Measurements from ENCODE around the gene GPC5.

Gene GPC5

DNA sequence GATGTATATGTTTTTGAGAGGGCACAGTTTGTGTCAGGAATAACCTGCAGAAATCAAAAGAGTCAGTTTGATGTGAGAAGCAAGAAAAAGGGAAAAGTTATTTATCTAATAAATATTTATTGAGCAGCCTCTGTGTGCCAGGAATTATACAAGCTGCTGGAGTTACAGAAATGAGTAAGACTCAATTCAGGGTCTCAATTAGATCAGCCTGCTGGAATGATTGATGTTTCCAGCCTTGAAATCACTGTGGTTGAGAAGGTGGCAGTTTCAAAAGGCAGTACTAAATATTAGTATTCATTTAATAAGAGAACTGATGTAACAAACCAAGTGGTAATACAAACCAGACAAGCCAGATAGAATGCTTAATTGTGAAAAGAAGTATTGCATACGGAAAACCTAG, 1045.8 kb downstream of the GPC5 start:
- TF ChIP-seq SIN3A (IDR thresholded peaks at IDR 0.05; ENCODE audit: borderline replicate concordance, insufficient read depth, low read length): no peak
- TF ChIP-seq FOXP2 (optimal IDR thresholded peaks at IDR 0.05; ENCODE audit: borderline replicate concordance, extremely low read depth, extremely low read length, insufficient read depth): no peak
- TF ChIP-seq, protein P1, sequence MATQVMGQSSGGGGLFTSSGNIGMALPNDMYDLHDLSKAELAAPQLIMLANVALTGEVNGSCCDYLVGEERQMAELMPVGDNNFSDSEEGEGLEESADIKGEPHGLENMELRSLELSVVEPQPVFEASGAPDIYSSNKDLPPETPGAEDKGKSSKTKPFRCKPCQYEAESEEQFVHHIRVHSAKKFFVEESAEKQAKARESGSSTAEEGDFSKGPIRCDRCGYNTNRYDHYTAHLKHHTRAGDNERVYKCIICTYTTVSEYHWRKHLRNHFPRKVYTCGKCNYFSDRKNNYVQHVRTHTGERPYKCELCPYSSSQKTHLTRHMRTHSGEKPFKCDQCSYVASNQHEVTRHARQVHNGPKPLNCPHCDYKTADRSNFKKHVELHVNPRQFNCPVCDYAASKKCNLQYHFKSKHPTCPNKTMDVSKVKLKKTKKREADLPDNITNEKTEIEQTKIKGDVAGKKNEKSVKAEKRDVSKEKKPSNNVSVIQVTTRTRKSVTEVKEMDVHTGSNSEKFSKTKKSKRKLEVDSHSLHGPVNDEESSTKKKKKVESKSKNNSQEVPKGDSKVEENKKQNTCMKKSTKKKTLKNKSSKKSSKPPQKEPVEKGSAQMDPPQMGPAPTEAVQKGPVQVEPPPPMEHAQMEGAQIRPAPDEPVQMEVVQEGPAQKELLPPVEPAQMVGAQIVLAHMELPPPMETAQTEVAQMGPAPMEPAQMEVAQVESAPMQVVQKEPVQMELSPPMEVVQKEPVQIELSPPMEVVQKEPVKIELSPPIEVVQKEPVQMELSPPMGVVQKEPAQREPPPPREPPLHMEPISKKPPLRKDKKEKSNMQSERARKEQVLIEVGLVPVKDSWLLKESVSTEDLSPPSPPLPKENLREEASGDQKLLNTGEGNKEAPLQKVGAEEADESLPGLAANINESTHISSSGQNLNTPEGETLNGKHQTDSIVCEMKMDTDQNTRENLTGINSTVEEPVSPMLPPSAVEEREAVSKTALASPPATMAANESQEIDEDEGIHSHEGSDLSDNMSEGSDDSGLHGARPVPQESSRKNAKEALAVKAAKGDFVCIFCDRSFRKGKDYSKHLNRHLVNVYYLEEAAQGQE (IDR thresholded peaks at IDR 0.05; ENCODE audit: insufficient read depth in 1 of 2, low read depth in 2 of 2, low read length in 2 of 2): no peak

DNA sequence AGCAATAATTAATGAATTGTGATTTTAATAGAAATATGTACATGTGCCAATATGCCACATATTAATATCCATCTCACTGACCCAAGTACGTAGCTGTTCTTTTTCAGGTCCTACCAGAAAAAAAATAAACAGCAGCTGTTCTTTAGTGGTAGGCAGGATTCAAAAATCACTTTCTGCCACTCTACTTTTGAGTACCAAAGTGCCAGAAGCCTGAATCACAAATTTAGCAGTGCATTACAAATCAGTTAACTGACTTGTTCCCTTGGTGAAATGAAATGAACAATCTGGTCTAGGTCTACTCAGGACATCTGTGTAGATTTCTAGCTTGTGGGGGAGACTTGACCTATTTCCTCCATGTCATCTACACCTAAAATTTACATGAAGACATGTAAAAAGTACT, 1052.6 kb downstream of the GPC5 start:
- no peak for TF ChIP-seq POLR2AphosphoS5 (IDR thresholded peaks at IDR 0.05; ENCODE audit: low read depth, low read length)
- TF ChIP-seq, protein P1 (IDR thresholded peaks at IDR 0.05; ENCODE audit: insufficient read depth in 1 of 2, low read depth in 2 of 2, low read length in 2 of 2): no peak
- TF ChIP-seq SIN3A (IDR thresholded peaks at IDR 0.05; ENCODE audit: borderline replicate concordance, insufficient read depth, low read length): no peak
- TF ChIP-seq TAF1 (IDR thresholded peaks at IDR 0.05; ENCODE audit: borderline replicate concordance, insufficient read depth, low read length): no peak
- no peak for TF ChIP-seq FOXP2 (optimal IDR thresholded peaks at IDR 0.05; ENCODE audit: borderline replicate concordance, extremely low read depth, extremely low read length, insufficient read depth)

DNA sequence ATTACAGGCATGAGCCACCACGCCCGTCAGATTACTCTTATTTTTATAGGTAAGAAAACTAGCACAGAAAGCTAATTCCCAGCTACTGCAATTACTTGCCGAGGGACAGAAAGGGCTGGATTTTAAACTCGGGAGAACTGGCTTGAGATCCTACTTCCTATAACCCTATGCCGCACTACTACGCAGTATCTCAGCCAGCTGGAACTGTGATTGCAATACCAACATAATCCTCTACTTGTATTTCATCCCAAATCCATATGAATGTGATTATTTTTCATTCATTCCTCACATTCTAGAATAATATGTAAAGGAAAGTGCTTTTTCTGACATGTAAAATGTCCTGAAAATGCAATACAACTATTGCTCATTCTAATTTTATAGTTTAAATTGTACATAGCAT, 1054.4 kb downstream of the GPC5 start:
- no peak for TF ChIP-seq TAF1 (IDR thresholded peaks at IDR 0.05; ENCODE audit: borderline replicate concordance, insufficient read depth, low read length)
- TF ChIP-seq FOXP2 (optimal IDR thresholded peaks at IDR 0.05; ENCODE audit: borderline replicate concordance, extremely low read depth, extremely low read length, insufficient read depth): no peak
- no peak for TF ChIP-seq SIN3A (IDR thresholded peaks at IDR 0.05; ENCODE audit: borderline replicate concordance, insufficient read depth, low read length)
- TF ChIP-seq POLR2AphosphoS5 (IDR thresholded peaks at IDR 0.05; ENCODE audit: low read depth, low read length): no peak

DNA sequence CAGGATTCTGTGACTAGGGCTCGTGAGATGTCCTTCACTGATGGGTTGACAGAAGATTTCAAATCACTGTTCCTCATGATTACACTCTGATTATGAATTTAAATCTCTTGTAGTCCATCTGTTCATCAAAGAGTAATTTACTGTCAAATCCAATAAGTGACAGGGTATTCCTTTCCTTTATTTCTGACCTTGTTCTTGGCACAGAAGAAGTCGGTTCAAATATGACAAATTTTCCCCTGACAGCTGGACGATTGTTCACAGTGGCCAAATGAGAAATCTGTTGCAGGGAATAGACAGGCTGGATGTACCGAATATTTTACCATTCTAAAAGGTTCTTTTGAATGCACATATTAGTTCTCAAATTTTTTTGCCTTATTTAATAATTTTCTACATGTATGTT, 1060.9 kb downstream of the GPC5 start:
- TF ChIP-seq POLR2AphosphoS5 (IDR thresholded peaks at IDR 0.05; ENCODE audit: low read depth, low read length): no peak
- no peak for TF ChIP-seq FOXP2 (optimal IDR thresholded peaks at IDR 0.05; ENCODE audit: borderline replicate concordance, extremely low read depth, extremely low read length, insufficient read depth)

DNA sequence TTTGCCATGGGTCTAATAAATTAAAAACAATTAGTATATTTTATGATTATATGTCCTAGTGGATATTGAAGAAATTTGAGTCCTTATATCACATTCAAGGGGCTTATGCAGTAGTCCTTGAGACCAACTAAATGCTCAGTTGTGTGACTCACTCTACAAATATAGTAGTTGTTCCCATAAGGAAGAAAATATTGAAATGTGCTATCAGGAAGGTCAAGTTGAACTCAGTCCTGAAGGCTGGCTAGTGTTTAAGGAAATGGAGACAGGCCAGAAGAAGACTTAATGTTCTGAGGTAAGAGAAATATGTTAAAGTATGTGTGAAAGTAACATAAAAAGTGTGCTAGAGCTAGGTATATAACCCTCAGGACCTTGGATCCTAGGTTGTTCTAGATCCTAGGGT, 1062.1 kb downstream of the GPC5 start:
- TF ChIP-seq TAF1 (IDR thresholded peaks at IDR 0.05; ENCODE audit: borderline replicate concordance, insufficient read depth, low read length): no peak
- TF ChIP-seq, protein P1 (IDR thresholded peaks at IDR 0.05; ENCODE audit: insufficient read depth in 1 of 2, low read depth in 2 of 2, low read length in 2 of 2): no peak
- TF ChIP-seq POLR2AphosphoS5 (IDR thresholded peaks at IDR 0.05; ENCODE audit: low read depth, low read length): no peak
- TF ChIP-seq FOXP2 (optimal IDR thresholded peaks at IDR 0.05; ENCODE audit: borderline replicate concordance, extremely low read depth, extremely low read length, insufficient read depth): no peak
- no peak for TF ChIP-seq SIN3A (IDR thresholded peaks at IDR 0.05; ENCODE audit: borderline replicate concordance, insufficient read depth, low read length)

DNA sequence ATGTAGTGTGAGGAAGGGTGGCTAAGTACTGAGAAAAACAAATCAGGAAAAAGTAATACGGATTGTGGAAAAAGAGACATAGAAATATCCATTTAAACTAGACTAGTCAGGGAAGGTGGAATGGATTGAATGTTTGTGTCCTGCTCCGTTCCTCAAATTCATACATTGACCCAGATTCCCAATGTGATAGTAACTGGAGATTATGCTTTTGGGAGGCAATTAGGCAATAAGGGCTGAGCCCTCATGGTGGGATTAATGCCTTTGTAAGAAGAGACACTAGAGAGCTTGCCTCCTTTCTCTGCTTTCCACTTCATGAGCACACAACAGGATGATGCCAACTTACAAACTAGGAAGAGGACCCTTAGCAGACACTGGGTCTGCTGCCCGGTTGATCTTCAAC, 1063.0 kb downstream of the GPC5 start:
- TF ChIP-seq SIN3A (IDR thresholded peaks at IDR 0.05; ENCODE audit: borderline replicate concordance, insufficient read depth, low read length) (no peak), FOXP2 (optimal IDR thresholded peaks at IDR 0.05; ENCODE audit: borderline replicate concordance, extremely low read depth, extremely low read length, insufficient read depth) (no peak), TAF1 (IDR thresholded peaks at IDR 0.05; ENCODE audit: borderline replicate concordance, insufficient read depth, low read length) (no peak), POLR2AphosphoS5 (IDR thresholded peaks at IDR 0.05; ENCODE audit: low read depth, low read length) (no peak)
- TF ChIP-seq, protein P1 (IDR thresholded peaks at IDR 0.05; ENCODE audit: insufficient read depth in 1 of 2, low read depth in 2 of 2, low read length in 2 of 2): no peak

All from PFSK-1 (cell line).